Daoy (cell line): ENCODE measurements around the gene NOL4L. TPM values are rescaled to one million over a fixed set of nuclear protein-coding genes. Genes with fewer than 3 reads are reported as not detected.

Experiments used
- DNase-seq: peaks from one replicate; pipeline ENCODE4 v3.0.0-alpha.2; 2015; ENCODE audit warnings: low read depth
- total RNA-seq: library from RNA; depleted of rRNA; stranded (reverse); fragments of >200 nt; shearing (Covaris generic); gene quantifications from 2 replicates; pipeline ENCODE4 v1.2.3, GENCODE V29; 2014

Gene NOL4L
- total RNA-seq, 1 experiment from 2014 or later: 11.3 TPM

DNA sequence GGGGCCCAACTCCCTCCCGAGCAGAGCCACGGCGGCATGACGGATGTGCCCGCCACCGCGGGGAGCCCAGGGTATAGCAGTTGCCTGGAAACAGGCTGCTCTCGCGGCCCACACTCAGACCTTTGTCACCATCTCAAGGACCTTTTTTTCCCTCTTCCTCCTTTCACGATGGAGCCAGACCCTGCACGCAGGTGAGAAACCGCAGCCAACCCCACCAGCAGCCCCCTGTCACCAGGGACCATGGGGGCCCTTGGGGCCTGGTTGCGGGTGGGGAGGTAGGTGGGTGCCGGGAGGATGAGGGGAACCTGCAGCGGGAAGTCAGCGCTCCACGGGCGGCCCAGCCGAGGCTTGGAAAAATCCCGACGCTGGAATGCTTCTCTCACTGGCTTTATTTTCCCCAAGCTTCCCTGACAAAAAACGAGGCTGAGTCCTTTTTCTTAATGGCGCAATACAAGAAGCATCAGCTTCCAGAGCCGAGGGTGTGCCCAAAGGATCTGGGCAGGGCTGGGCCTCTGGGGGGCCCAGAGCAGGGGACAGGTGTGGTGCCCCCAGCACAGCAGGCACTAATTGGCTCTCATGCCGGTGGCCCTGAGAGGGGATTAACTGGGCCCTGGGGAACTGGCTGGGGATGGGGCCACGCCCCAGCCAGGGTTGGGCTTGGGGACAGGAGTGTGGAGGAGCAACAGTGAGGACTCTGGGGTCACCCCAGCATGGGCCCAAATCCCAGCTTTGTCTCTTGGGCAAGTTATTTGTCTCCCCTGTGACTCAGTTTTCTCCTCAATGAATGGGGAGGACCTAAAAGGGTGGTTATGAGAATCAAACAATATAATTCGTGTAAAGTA, 23.9 kb downstream of the NOL4L start:
- no peak for DNase-seq

DNA sequence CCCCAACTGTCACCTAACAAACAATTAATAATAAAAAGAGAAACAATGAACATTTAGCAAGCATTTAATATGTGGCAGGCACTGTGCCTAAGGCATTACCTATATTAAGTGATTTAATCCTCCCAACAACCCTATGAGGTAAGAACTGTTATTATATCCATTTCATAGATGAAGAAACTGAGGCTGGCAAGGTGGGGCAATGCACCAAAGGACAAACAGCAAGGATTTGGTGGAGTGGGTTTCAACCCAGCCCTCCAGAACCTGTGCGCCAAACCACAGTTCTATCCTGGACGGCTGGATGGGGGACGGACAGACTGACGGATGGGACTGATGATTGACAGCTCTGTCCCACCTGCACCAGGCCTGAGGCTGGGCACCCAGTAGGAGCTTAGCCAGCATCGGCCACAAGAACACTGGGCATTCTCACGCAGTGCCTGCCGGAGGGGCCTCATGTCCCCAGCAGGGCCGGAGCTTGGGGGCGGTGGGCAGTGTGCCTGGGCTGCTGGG, 24.6 kb downstream of the NOL4L start:
- no peak for DNase-seq

DNA sequence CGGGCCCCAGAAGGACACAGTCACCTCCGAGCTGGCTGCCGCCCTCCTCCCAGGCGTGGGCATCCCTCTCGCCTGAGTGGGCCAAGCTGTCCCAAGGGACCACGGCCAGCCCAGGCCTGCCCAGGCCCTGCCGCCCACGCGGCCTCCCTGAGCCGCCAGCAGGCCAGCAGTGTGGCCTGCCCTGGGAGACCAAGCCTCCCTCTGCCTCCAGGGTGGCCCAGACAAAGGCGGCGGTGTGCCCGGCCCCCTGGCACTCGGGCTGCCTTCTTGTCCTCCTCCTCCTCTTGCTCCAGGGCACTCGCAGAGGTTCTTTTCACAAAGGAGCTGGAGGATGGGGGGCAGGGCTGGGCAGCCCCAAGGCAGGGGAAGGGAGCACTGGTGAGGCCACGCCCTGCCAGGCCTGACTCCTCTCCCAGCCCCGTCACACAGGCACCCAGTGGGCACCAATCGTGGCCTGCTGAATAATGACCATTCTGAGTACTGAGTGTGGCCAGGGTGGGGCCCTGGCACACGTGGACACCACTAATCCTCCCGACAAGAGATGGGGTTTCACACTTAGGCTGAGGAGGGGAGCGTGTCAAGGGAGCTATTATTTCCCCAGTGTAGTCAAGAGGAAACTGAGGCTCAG, 25.3 kb downstream of the NOL4L start:
- DNase-seq: peak; percentile 57

DNA sequence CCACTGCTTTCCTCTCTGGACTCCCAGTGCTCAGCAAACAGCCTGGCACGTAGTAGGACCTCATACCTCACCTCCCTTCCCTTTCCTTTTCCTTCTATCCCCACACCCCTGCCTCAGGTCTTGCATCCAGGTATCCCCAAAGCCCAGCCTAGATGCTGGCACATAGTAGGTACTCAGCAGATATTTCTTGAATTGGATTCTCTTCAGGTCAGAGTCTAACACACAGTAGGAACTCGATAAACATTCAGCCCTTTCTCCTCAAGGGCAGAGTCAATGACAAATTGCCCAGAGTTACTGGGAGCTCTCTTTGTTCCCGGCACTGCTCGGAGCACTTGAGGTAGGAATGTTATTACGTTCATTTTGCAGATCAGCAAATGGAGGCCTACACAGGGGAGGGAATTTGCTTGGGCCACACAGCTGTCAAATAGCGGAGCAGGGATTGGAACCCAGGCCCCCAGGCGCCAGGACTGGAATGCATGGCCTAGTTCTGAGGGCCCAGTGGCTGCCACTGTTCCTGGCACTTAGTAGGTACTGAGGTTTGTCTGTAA, 25.9 kb downstream of the NOL4L start:
- no peak for DNase-seq

DNA sequence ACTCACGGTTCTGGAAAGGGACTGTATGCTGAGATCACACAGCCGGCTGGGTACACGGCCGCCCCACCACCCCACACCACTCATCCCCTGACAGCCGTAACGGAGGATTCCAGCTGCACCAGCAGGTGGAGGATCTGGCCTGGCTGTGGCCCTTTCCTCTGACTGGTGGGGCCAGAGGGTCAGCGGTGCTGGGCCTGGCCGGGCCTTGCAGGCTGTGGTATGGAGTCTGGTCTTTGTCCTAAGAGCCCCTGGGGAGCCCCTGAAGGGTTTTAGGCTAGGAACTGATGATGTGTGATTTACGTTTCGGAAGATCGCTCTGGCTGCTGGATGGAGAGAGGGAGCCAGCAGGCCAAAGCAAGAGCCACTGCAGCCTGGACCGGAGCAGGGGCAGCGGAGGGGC, 26.6 kb downstream of the NOL4L start:
- DNase-seq: no peak

DNA sequence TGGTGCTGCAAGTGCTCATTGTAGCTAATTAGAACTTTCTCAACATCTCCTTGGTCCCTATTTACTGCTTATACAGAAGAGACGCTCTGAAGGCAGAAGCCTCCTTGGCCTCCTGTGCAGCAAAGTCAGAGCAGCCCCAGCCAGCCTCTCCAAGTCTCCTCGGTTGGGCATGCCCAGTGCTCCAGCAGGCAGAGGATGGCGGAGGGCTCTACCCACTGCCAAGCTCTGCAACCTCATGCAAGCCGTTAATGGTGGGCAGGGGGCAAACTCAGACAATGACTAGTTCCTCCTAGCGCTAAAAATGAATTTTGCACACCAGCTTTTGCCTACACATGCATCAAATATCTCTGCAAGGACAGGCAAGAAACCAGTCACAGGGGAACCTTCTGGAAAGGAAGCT, 27.8 kb downstream of the NOL4L start:
- no peak for DNase-seq

DNA sequence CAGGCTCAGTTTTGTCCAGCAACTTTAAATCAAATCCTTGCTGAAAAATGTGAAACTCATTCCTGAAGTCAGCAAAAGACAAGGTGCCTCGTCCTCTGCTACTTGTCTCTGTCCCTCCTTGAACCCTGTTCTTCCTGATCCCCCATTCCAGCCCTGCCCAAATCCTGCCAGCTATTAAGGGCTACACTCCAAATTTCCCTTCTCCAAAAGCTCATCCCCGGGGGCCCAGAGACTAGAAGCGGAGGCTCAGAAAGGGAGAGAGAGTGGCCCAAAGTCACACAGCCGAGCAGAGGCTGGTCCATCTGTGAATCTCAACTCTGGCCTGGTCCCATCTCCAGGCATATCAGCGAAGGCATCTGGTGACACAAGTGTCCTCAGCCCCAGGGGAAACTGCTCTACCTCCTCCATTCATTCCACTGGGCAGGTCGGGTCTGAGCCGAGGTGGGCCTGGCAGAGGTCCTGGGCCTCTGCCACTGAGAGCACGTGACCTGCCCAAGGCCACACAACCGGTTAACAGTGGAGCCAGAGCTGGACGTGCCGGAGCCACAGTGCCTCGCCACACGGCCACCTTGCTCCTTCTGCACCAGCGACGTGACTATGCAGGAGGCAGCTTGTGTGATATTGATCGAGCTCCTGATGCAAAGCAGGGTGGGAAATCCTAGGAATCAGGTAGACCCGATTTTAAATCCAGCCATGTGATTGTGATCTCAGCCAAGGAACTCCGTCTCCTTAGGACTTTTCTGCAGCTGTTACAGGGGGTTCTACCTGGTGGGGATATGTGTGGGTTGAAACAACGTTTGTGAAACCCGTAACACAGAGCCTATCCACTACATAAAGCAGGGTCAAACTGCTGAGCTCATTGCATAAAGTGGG, 28.6 kb downstream of the NOL4L start:
- DNase-seq: no peak

DNA sequence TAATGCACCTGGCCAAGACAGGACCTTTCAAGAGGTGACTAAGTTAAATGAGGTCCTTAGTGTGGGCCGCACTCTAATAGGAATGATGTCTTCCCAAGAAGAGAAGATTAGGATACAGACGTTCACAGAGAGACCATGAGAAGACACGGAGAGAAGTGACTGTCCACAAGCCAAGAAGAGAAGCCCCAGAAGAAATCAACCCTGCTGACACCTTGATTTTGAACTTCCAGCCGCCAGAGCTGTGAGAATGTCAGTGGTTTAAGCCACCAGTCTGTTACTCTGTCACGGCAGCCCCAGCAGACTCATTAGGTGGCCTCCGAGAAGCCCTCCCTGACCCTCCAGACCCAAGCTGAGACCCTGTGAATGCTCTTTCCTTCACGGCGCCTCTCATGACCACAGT, 29.5 kb downstream of the NOL4L start:
- DNase-seq: no peak

DNA sequence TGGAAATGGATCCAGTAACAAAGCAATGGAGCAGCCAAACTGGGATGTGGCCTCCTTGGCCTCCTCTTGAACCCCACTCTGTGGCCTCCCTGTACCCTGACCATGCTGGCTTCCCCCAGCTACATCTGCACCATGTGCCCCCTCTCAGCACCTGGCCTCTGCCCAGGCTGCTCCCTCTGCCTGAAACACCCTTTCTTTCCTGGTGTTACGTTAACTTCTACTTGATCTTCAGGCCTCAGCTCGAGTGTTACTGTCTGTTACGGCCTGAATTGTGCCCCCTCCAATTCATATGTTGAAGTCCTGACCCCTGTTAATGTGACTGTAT, 30.2 kb downstream of the NOL4L start:
- DNase-seq: no peak

DNA sequence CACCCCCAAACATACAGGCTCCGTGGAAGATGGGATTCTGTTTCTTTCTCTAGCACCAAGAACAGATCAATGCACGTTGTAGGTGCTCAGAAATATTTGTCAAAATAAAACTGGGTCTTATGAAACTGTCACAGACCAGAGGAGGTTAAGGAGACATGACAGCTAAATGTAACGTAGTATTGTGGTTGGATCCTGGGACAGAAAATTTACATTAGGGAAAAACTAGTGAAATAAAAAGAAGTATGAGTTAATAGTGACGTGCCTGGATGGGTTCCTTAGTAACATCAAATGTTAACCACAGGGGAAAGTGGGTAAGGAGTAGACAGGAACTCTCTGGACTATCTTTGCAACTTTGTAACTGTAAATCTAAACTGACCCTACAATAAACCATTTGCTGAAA, 31.5 kb downstream of the NOL4L start:
- no peak for DNase-seq

DNA sequence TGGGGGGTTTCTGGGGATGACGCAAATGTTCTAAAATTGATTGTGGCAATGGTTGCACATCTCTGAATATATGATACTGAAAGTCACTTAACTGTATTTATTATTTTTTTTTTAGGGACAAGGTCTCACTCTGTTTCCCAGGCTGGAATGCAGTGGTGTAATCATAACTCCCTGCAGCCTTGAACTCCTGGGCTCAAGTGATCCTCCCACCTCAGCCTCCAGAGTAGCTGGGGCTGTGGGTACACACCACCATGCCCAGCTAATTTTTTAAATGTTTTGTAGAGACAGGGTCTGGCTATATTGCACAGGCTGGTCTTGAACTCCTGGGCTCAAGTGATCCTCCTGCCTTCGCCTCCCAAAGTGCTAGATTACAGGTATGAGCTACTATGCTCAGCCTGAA, 33.4 kb downstream of the NOL4L start:
- DNase-seq: no peak

DNA sequence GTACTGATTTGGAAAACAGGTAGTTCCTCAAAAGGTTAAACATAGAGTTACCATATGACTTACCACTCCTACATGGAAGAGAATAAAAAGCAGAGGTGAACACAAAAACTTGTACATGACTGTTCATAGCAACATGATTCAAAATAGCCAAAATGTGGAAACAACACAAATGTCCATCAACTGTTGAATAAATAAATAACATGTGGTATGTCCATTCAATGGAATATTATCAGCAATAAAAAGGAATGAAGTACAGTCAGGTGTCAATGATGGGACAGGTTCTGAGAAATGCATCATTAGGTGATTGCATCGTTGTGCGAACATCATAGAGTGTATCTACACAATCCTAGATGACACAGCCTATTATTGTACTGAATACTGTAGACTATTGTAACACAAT, 35.3 kb downstream of the NOL4L start:
- no peak for DNase-seq

DNA sequence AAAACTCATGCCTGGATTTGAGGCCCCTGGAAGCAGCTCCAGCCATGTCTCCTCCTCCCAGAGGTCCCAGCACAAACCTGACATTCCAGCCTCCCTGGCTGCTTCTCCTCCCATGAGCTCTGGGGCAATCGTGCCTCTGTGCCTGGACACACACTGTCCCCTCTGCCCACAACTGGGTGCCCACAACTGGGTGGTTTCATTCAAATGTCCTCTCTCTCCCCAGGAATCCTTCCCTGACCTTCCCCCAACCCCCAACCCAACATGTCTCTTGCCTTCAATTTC, 37.4 kb downstream of the NOL4L start:
- no peak for DNase-seq

DNA sequence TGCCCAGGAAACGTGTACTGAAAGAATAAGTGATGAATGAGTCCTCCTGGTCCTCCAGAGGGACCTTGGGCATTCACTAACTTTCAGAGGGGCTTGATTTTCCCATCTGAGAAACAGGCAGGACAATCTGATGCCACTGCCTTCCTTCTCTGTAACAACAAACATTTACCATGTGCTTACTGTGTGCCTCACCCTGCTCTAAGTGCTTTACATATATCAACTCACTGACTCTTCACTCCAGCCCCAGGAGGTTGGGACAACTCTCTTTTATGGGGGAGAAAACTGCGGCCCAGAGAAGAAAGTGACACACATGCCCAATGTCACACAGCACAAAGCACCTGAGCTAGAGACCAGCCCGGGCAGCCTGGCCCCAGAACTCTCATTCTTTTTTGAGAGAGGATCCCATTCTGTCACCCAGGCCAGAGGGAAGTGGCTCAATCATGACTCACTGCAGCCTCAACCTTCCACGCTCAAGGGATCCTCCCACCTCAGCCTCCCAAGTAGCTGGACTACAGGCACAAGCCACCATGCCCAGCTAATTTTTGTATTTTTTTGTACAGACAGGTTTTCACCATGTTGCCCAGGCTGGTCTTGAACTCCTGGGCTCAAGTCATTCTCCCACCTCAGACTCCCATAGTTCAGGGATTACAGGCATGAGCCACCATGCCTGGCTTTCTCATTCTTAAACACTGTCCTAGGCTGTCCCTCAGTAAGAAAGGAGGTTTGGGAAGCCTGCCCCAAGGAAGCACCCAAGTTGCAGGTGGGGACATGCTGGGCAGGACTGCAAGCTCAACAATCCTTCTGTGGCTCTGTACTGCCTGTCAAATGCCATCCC, 38.0 kb downstream of the NOL4L start:
- no peak for DNase-seq

DNA sequence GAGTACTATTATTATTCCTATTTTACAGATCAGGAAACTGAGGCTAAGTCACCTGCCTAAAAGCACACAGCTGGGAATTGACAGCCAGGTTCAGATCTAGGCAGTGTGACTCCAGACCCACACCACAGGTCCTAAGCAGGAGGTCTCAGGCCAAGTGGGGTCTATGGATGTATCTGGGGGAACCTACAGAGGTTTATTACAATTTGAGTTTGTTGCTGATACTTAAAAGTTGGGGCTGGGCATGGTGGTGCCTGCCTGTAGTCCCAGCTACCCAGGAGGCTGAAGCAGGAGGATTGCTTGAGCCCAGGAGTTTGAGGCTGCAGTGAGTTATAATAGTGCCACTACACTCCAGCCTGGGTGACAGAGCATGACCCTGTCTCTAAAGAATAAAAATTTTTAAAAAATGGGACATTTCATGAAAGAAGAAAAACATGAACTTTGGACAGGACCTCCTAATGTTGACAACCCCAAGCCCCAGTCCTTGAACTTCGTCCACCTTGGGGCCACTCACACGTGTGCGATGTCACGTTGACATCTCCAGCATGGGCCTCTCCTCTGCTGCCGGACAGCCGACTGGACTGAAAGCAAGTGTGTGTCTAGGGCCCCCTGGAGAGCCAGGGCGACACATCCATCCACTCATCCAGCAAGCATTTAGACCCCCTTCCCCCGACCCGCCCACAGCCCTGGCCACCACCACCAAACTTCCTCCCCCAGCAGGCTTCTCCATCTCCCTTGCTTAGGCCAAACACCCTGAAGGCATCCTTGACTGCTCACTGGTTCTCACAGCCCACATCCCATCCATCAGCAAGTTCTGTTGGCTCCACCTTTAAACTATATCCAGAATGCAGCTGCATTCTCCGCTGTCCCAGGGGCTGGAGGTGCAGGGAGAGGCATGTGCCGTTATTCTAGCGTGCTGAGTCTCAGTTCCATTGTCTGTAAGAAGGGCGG, 40.0 kb downstream of the NOL4L start:
- DNase-seq: peak; percentile 68

DNA sequence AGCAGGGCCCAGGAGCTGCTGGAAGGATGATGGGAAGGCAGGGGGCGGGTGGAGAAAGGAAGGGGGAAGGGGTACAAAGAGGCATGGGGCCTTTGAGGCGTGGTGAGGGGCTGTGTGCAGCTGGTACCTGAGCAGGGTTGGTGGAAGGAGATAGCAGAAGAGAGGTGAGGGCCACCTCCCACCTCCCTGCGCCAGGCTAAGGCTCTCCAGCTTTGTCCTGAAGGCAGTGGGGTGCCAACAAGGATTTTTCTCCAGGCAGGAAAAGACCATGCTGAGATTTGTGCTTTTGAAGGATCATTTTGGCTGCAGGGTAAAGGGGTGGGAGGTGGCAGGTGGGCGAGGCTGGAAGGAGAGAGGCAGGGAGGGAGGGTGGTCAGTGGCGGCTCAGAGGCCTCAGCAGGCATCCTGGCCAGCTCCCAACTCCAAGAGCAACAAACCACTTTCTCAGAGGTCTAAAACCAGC, 40.8 kb downstream of the NOL4L start:
- no peak for DNase-seq

DNA sequence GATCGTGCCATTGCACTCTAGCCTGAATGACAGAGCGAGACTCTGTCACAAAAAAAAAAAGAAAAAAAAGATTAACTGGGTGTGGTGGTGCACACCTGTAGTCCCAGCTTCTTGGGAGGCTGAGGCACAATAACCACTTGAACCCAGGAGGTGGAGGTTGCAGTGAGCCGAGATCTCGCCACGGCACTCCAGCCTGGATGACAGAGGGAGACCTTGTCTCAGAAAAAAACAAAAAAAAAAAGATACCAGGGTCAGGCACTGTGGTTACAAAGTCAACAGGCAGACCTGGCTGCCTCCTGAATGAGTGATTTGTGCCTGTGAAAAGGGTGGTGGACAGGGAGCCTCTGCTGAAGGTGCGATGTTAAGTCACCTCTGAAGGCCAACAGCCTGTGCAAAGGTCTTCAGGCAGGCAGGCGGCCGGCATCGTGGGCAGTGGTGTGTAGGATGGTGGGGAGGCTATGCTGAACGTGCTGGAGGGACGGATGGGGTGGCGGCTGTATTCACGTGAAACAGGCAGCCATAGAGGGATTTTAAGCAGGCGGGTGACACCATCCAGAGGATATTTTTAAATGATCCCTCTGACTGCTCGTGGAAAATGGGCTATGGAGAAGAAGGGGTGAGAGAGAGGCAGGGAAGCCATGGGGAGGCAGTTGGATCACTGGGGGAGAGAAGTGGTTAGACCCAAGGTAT, 41.4 kb downstream of the NOL4L start:
- no peak for DNase-seq

DNA sequence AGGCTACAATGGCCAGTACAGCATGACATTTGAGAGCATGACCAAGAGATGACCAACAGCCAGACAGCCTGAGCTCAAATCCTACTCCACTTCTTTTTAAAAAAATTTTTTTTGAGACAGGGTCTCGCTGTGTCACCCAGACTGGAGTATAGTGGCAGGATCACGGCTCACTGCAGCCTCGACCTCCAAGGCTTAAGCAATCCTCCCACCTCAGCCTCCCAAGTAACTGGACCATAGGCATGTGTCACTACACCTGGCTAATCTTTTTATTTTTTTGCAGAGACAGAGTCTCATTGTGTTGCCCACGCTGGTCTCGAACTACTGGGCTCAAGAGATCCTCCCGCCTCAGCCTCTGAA, 42.9 kb downstream of the NOL4L start:
- no peak for DNase-seq

DNA sequence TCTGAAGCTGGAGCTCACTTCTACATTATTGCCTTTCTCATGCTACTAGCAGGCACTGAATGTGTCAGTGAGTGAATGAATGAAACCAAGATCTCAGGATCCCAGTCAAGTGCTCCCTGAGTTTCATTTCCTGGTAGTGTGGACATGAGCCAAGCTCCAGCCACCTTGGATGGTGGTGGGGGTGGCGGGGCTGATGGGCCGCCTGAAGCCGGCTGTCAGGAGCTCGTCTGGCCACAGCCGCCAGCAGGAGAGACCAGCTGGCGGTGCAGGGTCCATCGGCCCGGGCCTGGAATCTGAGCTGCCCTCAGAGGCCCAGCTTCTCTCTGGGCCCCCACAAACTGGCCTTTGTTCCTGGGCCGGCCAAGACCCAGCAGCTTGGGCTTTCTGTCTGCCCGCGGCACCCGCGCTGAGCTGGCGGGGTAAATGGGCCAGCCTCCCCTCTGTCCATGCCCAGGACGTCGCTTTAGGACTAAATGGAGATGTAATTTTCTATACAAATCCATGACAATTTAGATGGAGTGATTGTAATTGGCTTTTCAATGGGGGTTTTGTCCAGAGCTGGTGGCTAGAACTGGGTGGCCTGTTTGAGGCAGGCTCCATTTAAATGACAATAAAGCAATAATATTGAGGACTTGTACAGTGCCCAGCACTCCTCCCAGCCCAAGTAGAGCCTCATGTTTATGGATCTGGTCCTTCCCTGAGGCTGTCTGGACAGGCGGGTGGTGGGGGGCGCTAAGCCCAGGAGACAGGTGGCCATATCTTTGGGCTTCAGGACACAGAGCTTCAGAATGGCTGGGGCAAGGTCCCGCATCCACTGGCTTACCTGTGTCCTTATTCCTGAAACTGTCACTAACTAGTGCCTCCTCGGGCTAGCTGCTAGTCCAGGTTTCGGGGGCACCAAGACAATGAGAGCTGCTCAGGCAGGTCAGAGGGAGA, 43.5 kb downstream of the NOL4L start:
- no peak for DNase-seq
